SHP77 treated with DMSO at 0.1 percent for 48 hours (cell line): ENCODE measurements around the gene FAM184B.
"Not testable (repeated sequence)": the region's sequence is repeated elsewhere in the genome, so short reads cannot be mapped to it uniquely, and the experiment has no call there.

Source experiments
- DNase-seq: peaks from one replicate; lab custom pipeline; 2025; lab: John Stamatoyannopoulos, UW

FAM184B gene

DNA sequence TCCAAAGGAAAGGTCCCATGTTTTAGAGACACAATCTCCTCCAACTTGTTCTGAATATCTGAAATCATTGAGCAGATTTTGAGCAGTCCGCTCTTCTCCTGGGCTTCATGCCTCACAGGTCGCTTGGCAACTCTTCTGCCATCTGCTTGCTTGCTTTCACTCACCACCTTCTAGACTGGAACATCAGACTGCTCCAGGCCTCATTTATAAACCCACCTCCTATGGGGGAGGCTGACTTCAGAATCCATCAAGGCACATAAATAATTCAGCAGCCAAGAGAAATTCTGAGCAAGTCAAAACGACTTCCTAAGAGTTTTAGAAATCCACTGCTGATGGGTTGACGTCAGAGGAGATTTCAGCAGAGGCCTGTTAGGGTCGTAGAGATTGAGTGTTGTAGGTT is 64.1 kb downstream of the FAM184B start:
- no peak for DNase-seq

DNA sequence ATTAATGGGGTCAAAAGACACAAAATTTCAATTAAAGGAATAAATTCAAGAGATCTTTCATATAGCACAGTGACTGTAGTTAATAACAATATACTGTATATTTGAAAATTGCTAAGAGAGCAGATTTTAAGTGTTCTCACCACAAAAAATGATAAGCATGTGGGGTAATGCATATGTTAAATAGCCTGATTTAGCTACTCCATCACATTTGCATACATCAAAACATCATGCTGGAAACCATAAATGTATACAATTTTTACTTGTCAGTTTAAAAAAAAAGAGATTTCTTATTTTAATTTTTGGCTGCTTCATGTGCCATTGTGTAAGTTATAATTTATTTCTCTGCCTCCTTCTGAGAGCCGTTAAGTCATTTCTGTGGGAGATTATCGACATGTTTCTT is 65.9 kb downstream of the FAM184B start:
- no peak for DNase-seq

DNA sequence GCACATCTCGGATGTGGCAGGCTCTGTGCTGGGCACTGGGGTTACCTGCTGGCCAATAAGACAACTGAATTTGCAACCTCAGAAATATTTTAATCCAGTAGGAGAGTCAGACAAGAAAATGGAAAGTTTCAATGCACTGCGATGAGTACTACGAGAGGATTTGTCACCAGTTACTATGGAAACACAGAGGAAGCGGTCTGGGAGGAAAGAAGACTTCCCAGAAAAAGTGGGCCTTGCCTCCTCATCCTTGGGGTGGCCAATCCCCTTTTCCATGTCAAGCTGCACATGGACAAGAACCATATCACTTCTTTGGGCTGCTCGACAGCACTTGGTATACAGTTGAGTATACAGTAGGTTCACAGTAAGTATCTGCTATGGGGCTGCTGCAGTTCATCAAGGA is 67.6 kb downstream of the FAM184B start:
- DNase-seq = no peak

DNA sequence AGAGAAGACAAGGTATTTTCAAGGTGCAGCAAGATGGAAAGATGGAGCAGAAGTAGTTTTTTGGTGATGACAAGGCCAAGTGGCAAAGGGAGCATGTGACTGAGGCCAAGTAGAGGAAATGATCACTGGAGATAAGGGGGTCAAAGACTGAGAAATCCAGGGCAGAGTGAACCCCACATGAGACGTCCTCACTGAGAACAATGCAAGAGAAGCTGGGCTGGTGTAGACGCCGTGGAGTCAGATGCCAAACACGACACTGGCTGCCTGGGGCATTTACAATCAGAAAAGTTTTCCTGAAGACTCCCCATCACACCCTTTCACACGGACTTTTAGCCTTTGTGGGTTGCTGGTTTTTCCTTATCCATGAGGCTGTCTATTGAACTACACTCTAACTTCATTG is 69.3 kb downstream of the FAM184B start:
- no peak for DNase-seq

DNA sequence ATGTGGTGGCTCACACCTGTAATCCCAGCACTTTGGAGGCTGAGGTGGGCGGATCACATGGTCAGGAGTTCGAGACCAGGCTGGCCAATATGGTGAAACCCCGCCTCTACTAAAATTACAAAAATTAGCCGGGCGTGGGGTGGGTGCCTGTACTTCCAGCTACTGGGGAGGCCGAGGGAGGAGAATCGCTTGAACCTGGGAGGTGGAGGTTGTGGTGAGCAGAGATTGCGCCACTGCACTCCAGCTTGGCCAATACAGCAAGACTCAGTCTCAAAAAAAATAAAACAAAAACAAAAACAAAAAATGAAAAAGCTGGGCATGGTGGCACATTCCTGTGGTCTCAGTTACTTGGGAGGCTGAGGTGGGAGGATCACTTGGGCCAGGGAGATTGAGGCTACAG is 70.2 kb downstream of the FAM184B start:
- DNase-seq = not testable (repeated sequence)

DNA sequence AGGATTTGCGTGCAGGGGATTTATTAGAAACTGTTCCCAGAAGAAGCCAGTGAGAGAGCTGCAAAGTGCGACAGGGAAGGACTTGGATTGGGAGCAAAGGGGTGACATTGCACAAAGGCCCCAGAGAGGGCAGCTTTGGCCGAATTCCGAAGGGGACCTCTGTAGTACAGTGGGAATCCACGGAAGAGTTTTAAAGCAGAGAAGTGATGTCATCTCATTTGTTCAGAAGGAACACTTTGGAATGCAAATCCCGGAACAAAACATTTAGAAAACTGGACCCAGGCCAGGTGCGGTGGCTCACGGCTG is 71.7 kb downstream of the FAM184B start:
- no peak for DNase-seq

DNA sequence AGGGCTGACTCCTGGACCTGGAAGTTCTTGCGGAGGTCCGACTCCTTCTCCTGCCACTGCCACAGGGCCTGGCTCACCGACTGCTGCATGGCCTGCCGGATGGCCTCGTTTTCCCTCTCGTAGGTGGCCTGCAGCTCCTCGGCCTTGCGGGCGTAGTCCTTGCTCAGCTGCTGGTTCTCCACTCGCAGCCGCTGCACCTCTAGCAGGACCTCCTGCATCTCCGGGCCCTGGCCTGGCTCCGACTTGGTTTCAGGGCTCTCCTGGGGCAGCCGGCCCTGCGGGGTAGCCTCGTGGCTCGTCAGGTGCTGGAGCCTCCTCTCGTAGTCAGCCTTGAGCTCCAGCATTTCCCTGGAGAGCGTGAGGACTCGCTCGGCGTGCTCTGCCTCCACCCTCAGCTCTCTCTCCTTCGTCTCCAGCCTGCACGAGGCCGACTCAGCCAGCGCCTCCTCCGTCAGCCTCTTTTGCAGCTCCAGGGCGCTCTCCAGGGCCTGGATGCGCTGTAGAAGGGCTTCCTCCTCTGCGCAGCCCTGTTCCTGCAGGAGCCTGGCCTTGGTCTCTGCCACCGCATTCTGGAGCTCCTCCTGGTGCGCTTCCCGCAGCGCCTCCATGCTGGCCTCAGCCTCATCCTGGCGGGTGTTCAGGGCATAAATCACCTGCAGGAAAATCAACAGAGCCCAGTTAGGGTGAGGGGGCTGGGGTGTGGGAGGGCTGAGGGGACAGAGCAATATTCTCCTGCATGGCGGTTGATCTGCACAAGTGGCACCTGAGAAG is 72.2 kb downstream of the FAM184B start:
- DNase-seq = no peak

DNA sequence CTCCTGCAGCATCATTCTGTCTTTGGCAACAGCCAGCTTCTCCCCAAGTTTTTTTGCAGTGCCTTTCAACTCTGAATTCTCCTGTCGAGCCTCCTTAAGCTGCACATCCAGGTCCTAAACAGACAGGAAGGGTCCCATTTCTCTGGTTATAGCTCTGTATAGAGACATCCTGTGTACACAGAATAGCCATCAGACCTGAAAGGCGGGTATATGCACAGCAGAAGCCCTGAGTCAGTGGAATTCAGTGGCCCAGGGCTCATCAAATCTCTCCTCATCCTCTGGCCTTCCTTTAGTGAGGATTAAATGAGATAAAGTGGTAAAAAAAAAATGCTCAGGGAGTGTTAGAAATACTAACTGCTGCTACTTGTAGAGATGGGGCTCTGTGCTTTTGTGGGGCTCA is 73.8 kb downstream of the FAM184B start:
- no peak for DNase-seq

DNA sequence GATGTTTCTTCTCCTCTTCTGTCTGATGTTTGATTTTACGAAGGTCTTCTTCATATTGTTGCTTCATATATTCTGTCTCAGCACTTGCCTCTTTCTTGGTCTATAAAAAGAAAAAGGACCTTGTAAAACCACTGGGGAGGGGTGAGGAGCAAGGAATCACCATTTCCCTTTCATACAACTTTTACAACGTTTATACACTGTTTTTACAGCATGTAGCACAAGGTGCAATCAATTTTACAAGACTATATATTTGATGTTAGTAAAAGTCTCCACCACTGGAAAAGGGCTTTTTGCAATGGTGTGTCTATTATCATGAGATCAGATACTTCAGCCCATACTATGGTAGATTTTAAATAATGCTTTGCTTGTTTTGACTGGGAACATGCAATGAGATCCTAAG is 76.3 kb downstream of the FAM184B start:
- no peak for DNase-seq

DNA sequence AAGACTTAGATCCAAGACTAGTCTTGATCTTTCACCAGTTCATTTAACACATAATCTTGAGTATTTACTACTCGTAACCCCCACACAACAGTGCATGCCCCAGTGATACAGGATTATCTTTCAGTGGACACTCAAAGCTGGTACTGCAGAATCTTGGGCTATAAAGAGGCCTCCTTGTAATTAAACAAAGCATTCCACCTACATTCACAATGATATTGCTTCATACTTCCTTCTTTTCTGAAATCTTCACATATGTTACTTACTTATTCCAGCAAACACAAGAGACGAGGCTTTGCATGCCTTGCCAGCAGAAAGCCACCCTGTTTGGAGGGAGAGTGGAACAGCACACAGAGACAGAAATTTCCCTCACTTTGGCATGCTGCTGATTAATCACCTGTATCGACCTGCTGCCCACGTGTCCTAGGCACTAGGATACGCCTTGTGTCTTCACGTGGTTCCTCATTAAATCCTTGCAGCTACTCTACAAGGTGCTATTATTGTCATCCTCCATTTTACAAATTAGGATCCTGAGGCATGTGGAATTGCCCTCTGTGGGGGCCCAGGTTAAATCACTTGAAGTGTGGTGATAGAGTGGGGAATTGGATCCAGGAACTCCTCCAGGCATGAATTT is 77.3 kb downstream of the FAM184B start:
- no peak for DNase-seq

DNA sequence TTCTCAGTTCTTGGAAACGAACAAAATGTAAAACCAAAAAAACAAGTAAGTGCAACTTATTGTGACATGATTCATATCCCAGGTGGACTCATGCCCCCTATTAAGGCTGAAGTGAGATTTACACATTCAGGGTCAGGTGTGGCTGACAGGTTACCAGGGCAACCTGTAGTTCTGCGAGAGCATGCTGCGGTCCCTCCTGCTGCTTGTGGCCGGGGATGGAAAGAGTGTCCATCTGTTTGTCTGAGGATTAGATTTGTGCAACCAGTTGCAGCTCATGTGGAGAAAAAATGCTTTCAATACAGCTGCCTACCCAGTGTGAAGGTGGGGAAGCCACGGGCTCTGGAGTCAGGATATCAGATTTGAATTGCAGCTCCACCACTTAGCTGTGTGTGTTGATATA is 78.8 kb downstream of the FAM184B start:
- DNase-seq = no peak

DNA sequence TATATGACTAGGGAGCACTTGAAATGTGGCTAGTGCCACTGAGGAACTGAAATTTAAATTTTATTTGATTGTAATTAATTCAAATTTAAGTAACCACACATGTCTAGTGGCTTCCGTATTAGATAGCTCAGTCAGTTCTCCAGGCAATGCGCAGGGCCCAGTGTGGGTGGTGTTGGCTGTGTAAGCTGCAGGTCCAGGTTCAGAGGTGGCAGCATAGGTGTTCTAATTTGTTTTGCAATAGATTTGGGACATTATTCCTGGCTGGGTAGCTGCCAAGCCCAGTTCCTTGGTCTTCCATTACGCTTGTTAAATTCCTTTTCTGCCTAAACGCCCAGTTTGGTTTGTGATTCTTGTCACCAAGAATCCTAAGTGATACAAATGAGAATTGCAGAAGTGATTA is 79.5 kb downstream of the FAM184B start:
- DNase-seq = no peak

DNA sequence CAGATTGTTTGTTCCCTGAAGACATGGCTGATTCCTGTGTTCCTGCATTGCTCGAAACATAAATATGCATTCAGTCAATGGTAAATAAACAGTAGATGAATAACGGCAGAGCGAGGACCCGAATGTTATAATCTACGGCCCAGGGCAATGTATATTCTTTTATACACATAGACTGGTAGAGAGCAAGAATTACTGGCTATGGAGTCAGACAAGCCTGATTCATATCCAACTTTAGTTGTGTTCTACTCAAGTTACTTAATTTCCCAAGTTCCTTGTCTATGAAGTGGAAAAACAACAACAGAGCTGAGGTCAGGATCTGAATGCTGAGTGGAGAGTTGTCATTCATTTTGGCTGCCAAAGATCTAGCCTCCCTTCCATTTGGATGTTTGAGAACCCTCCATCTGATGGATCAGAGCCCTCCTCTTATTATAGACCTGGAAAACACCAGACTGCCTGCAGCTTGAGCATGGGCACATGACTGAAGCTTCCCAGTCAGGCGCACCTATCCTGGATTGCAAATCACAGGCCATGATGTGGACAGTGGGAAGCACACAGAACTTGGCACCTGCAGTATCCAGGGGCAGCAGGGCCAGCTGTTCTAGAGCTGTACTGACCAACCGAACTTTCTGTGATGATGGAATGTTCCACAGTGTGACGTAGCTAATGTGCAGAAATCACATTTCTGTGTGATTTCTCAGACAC is 80.1 kb downstream of the FAM184B start:
- no peak for DNase-seq

DNA sequence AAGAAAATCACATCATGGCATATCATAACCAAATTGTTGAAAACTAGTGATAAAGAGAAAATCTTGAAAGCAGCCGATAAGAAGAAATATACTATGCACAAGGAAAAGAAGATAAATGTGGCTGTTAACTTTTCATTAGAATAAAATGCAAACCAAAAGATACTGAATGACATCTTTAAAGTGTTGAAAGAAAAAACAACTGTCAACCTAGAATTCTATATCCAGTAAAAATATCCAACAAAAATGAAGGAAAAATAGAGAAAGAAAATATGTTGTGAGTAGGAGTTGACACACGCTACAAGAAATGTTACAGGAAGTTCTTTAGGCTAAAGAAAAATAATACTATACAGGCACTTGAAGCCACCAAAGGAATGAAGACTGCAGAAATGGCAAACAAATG is 82.0 kb downstream of the FAM184B start:
- no peak for DNase-seq

DNA sequence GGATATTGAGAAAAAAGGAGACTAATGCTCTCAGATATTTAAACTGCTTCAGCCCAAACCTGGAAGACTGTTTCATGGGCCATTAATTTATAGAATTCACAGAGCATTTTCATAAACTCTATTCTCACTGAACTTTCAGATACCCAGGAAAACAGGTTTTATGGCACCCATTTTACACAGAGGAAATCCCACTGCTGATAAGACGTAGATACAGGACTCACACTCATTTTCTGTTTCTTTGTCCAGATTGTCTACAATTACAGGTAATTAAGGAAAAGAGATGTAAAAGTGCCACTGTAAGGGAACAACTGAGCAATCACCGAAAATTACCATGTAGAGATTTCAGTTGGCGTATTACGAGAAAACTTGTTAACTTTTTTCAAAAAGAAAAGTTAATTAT is 83.3 kb downstream of the FAM184B start:
- DNase-seq = no peak

DNA sequence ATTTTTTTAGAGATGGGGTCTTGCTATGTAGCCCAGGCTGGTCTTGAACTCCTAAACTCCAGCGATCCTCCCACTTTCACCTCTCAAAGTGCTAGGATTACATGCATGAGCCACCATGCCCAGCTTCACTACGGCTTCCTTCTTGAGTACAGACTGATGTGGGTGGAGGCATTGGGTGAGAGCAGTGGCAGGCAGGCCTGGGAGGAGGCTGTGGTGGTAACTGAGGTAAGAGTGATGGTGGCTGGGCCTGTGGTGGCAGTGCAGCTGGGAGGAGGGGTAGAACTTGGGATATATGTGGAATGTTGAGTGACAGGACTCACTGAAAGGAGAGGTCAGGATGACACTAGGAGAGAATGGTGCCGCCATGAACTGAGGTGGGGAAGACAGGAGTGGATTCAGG is 86.1 kb downstream of the FAM184B start:
- no peak for DNase-seq

DNA sequence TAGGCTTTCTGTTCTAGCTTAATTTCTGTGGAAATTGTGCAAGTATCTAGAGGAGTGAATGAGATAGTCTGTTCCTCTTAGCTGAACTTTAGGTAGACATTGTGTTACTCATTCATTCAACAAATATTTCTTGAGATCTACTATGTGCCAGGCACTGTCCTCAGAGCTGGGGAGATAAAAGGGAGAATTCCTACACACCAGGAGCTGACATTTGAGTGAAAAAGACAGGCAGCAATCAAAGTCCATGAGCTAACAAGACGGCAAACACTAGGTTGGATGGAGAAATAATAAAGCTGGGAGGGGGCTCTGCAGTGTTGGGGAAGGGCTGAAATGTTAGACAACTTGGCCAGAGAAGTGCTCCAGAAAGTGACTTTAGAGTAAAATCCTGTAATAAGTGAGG is 86.9 kb downstream of the FAM184B start:
- DNase-seq = no peak

DNA sequence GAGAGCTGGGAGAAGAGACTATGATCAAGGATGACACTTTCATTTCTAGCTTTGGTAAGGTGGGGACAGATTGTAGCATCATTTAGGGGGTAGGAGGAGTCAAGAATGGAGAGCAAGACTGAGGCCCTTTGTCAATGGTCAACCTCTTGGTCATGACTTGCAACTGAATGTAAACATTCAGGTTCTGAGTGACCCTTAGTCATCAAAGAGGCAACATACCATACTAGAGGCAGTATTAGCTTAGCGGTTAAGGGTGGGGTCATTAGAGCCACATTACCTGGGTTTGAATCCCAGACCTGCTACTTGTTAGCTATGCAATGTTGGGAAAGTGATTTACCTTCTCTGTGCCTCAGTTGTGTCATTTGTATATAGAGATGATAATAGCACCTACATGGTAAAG is 90.5 kb downstream of the FAM184B start:
- DNase-seq = no peak

DNA sequence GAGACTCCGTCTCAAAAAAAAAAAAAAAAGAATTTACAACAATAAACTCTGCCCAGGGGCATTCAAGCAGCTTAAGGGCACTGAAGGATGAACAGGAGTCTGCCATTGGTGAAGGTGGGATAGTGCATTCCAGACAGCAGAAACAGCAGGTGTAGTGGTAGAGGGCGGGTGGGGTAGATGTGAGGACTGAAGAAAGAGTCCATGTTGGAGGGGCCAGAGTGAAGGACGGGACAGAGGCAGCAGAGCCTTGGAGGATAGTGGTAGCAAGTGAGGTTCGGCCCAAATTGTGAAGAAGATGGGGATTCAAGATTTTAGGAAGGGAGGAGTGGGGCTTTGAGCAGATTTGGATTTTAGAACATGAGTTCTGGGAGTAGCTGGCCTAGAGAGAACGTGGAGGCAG is 91.3 kb downstream of the FAM184B start:
- no peak for DNase-seq

DNA sequence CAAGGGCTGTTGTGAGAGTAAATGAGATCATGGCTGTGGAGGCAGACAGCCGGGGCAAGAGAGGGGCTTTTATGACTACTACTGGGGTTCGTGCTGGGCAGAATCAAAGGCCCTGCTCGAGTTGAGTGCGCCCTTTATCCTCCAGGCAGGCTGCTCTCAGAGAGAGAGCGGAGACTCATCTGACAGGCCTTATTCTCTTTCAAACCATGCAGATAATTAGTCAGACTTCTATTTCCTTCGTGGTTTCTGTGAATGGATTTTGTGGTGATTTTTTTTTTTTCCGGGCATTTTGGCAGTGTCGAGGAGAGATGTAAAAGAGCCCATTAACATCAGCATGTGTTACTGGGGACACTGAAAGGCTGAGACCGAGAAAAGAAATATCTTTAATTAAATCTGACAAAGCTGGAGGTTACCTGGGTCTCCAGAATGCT is 93.4 kb downstream of the FAM184B start:
- DNase-seq = no peak

DNA sequence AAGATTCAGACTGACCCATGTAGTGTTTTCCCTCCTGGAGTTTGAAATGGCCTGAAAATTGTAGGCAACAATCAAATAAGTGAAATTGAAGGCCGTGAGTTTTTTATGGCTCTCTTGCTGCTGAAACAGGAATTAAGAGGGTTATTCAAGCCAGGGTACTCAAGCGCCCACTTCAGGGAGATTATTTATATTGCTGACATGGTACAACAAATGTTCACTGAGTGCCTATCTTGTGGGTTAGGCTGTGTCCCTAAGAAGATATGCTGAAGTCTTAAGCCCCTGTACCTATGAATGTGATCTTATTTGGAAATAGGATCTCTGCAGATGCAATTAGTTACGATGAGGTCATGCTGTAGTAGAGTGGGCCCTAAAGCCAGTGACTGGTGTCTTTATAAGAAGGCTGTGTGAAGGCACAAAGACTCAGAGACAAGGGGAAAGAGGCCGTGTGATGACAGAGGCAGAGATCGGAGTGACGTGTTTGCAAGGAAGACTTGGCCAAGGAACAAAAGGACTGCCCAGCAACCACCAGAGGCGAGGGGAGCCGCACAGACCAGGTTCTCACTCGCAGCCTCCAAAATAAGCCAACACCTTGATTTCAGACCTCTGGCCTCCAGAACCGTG is 94.1 kb downstream of the FAM184B start:
- DNase-seq = no peak

DNA sequence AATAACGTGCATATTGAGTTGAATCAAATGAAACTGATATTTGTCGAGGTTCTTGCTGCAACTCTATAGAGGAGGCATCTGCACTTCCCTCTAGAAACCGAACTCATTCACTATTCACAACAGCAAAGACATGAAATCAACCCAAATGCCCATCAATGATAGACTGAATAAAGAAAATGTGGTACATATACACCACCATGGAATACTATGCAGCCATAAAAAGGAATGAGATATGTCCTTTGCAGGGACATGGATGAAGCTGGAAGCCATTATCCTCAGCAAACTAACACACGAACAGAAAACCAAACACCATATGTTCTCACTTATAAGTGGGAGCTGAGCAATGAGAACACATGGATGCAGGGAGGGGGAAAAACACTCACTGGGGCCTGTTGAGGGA is 96.8 kb downstream of the FAM184B start:
- DNase-seq = not testable (repeated sequence)

DNA sequence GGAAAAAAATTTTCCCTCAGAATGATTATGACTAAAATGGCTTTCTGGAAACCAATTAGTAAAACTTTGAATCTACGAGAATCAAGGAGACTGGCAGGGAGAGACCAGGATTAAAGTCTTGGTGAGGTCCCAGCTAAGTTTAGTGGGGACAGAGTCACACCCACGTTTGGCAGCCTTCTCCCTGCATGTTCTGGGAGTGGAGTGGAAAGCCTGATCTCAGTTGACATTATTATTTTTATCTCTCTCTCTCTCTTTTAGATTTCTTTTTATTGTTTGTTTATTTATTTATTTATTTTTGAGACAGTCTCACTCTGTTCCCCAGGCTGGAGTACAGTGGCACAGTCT is 99.2 kb downstream of the FAM184B start:
- DNase-seq = no peak
